GM12891 (cell line): ENCODE measurements around the gene THSD7B.

ENCODE experiments used
- POLR2A ChIP-seq: IDR thresholded peaks from 2 replicates; pipeline ENCODE4 v1.6.1; 2011; ENCODE audit warnings: low read depth, low read length, control low read depth
- TAF1 ChIP-seq: IDR thresholded peaks from 2 replicates; pipeline ENCODE4 v1.6.1; 2011; ENCODE audit warnings: low read depth, low read length, control low read depth

GRCh38 chr2:137336067-137336466 is 570.7 kb downstream of the THSD7B start:
- no peak for TF ChIP-seq POLR2A
- TF ChIP-seq TAF1, result no peak
